ENCODE data around the gene BRPF1. TPM values are rescaled to one million over a fixed set of nuclear protein-coding genes. Genes with fewer than 3 reads are reported as not detected.

Gene BRPF1
- total RNA-seq, 1 donor, result 14.5 TPM

DNA sequence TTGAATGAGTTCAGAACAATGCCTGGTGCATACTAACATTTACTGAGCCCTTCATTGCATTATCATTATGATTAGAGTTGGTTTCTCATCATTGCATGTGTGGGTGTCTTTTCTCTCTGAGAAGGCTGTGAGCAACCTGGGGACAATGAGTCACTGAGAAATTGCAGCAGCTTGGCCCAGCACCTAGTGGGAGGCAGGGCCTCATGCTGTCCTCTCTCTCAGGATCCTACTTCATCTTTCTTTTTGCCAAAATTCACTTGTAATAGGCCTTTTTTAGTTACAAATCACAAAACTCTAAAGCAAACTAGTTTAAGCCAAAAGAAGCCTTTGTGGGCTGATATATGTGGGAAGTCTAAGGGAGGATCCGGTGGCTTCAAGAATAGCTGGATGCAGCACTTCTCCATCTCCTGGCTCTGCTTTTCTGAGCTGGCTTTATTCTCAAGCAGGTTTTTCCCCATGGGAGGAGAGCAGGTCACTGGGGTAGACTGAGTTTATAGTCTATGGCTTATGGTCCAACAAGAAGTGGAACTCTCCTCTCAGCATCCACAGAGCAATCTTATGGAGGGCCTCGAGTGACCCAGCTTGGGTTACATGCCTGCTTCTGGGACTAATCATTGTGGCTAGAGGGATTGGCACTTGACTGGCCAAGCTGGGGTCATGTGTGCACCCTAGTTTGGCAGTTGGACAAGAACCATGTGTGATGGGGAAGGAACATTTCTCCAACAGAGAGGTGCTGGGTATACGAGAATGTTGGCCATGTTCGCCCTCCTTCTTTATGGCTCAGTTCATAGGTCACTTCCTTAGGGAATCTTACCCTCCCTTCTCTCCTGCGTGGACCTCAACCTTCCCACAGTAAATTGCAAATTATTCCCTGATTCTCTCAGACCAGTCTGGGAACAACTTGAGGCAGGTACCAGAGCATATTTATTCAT, 46.9 kb downstream of the BRPF1 start:
- Histone ChIP-seq H3K27ac (ENCODE audit: low read depth, low read length) (peak overlapping the region; percentile 35), H3K4me1 (ENCODE audit: insufficient read depth, low read length) (peaks cover 23% of the 10 kb centered on the region), H3K4me2 (ENCODE audit: insufficient read depth, low read length) (peak overlapping the region; percentile 2), H3K79me2 (ENCODE audit: insufficient read depth, low read length) (no peaks in the 10 kb centered on the region), H3K4me3 (ENCODE audit: insufficient read depth, low read length) (no peak overlapping the region), H2AFZ (ENCODE audit: low read length) (no peak overlapping the region), H3K9me3 (ENCODE audit: low read depth, low read length) (no peaks in the 10 kb centered on the region), H3K36me3 (ENCODE audit: insufficient read depth, low read length) (peaks cover 17% of the 10 kb centered on the region), H3K27me3 (ENCODE audit: insufficient read depth, low read length) (no peaks in the 10 kb centered on the region), H4K20me1 (ENCODE audit: insufficient read depth, low read length) (no peaks in the 10 kb centered on the region)
- TF ChIP-seq, protein P1, sequence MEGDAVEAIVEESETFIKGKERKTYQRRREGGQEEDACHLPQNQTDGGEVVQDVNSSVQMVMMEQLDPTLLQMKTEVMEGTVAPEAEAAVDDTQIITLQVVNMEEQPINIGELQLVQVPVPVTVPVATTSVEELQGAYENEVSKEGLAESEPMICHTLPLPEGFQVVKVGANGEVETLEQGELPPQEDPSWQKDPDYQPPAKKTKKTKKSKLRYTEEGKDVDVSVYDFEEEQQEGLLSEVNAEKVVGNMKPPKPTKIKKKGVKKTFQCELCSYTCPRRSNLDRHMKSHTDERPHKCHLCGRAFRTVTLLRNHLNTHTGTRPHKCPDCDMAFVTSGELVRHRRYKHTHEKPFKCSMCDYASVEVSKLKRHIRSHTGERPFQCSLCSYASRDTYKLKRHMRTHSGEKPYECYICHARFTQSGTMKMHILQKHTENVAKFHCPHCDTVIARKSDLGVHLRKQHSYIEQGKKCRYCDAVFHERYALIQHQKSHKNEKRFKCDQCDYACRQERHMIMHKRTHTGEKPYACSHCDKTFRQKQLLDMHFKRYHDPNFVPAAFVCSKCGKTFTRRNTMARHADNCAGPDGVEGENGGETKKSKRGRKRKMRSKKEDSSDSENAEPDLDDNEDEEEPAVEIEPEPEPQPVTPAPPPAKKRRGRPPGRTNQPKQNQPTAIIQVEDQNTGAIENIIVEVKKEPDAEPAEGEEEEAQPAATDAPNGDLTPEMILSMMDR (IDR thresholded peaks at IDR 0.05; ENCODE audit: extremely low read depth, low read depth, low read length), result no peak
- peak; percentile 95 for DNase-seq (ENCODE audit: insufficient read length, low spot score, missing footprints)

DNA sequence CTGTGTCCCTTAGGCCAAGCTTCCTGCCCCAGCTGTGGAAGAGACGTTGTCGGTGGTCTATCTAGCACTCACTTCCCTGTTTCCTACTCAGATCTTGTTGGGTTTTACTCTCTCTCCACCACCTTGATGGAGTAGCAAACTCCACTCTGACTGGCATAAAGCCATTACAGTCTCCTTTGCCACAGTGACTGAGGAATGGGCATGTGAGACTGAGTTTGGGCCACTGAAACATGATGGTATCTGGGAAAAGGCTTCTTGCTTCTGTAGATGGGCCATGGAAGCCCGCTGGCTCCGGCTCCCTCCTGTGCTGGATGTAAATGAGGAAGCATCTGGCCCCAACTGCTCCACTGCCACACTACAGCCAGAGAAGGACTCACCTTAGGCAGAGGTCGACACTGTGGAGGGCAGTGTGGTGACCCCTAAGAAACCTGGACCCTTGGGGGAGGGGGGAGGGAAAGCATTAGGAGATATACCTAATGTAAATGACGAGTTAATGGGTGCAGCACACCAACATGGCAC, 47.6 kb downstream of the BRPF1 start:
- no peak for DNase-seq (ENCODE audit: insufficient read length, low spot score, missing footprints)
- Histone ChIP-seq H3K27ac (ENCODE audit: low read depth, low read length) (peak overlapping the region; percentile 35), H3K79me2 (ENCODE audit: insufficient read depth, low read length) (no peaks in the 10 kb centered on the region), H3K36me3 (ENCODE audit: insufficient read depth, low read length) (peaks cover 23% of the 10 kb centered on the region), H3K9me3 (ENCODE audit: low read depth, low read length) (no peaks in the 10 kb centered on the region), H3K4me1 (ENCODE audit: insufficient read depth, low read length) (peaks cover 23% of the 10 kb centered on the region), H3K4me3 (ENCODE audit: insufficient read depth, low read length) (no peak overlapping the region), H3K27me3 (ENCODE audit: insufficient read depth, low read length) (no peaks in the 10 kb centered on the region), H3K4me2 (ENCODE audit: insufficient read depth, low read length) (no peak overlapping the region), H4K20me1 (ENCODE audit: insufficient read depth, low read length) (no peaks in the 10 kb centered on the region), H2AFZ (ENCODE audit: low read length) (no peak overlapping the region)
- TF ChIP-seq, protein P1 (IDR thresholded peaks at IDR 0.05; ENCODE audit: extremely low read depth, low read depth, low read length), result no peak

DNA sequence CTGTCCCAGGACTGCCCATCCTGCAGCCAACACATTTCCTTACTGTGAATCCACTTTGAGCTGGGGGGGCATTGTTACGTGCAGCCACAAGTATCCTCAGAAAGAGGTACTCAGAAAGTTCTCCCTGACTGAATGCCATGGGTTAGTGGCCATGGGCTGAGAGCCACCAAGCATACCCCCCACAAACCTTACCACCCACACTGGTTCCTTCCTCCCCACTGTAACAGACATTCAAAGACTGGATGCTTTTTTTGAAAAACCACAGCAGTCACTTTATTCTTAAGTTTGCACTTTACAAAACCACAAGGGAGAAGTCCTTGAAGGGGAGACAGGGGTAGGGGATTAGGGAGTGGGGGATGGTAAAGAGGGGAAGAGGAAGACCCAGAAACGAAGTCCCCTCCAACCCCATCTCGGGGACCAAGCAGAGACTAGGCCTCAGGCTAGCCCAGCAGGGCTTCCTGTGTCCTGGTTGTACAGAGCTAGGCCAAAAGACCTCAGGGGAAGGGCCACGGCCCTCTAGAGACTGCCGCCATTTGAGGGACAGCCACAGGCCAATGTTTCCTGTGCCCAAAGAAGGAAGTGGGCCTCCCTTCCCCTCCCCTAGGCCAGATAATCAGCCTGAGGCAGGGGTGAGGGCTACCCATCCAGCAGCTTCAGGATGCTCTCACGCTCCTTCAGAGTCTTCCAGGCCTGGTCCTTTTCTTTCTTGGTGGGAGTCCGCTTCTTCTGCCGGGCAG, 48.4 kb downstream of the BRPF1 start:
- Histone ChIP-seq H3K9me3 (ENCODE audit: low read depth, low read length) (no peaks in the 10 kb centered on the region), H3K4me2 (ENCODE audit: insufficient read depth, low read length) (no peak overlapping the region), H3K36me3 (ENCODE audit: insufficient read depth, low read length) (peaks cover 29% of the 10 kb centered on the region), H4K20me1 (ENCODE audit: insufficient read depth, low read length) (no peaks in the 10 kb centered on the region), H3K79me2 (ENCODE audit: insufficient read depth, low read length) (no peaks in the 10 kb centered on the region), H3K4me3 (ENCODE audit: insufficient read depth, low read length) (no peak overlapping the region), H3K4me1 (ENCODE audit: insufficient read depth, low read length) (peaks cover 23% of the 10 kb centered on the region), H3K27ac (ENCODE audit: low read depth, low read length) (no peak overlapping the region), H2AFZ (ENCODE audit: low read length) (no peak overlapping the region), H3K27me3 (ENCODE audit: insufficient read depth, low read length) (no peaks in the 10 kb centered on the region)
- TF ChIP-seq, protein P1 (IDR thresholded peaks at IDR 0.05; ENCODE audit: extremely low read depth, low read depth, low read length), result no peak
- peak; percentile 45 for DNase-seq (ENCODE audit: insufficient read length, low spot score, missing footprints)

DNA sequence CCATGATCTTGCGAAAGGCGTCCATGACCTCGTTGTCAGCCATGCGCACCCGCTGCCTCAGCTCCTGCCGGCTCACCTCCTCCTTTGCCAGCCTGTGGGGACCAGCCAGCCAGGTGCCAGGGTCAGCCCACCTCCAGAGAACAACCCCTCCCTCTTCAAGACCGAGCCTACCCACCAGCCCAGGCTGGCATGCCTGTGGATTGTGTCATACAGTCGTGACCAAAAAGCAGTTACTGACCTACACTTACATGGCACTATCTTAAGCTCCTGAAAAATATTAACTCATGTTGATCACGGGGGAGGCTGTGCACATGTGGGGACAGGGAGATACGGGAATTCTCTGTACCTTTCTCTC, 48.9 kb downstream of the BRPF1 start:
- DNase-seq (ENCODE audit: insufficient read length, low spot score, missing footprints), result no peak
- no peak overlapping the region for H3K27ac ChIP-seq (ENCODE audit: low read depth, low read length)
- TF ChIP-seq, protein P1 (IDR thresholded peaks at IDR 0.05; ENCODE audit: extremely low read depth, low read depth, low read length), result no peak

More for the DNA sequence above, 48.9 kb downstream of the BRPF1 start:
- Histone ChIP-seq H3K9me3 (ENCODE audit: low read depth, low read length) (no peaks in the 10 kb centered on the region), H3K4me3 (ENCODE audit: insufficient read depth, low read length) (no peak overlapping the region), H4K20me1 (ENCODE audit: insufficient read depth, low read length) (no peaks in the 10 kb centered on the region), H3K4me1 (ENCODE audit: insufficient read depth, low read length) (peaks cover 23% of the 10 kb centered on the region), H3K4me2 (ENCODE audit: insufficient read depth, low read length) (no peak overlapping the region), H2AFZ (ENCODE audit: low read length) (no peak overlapping the region), H3K79me2 (ENCODE audit: insufficient read depth, low read length) (no peaks in the 10 kb centered on the region), H3K36me3 (ENCODE audit: insufficient read depth, low read length) (peaks cover 35% of the 10 kb centered on the region), H3K27me3 (ENCODE audit: insufficient read depth, low read length) (no peaks in the 10 kb centered on the region)
